ENCODE results near the gene EDEM2.
"Not testable (repeated sequence)": the region's sequence is repeated elsewhere in the genome, so short reads cannot be mapped to it uniquely, and the experiment has no call there.

EDEM2 gene

DNA sequence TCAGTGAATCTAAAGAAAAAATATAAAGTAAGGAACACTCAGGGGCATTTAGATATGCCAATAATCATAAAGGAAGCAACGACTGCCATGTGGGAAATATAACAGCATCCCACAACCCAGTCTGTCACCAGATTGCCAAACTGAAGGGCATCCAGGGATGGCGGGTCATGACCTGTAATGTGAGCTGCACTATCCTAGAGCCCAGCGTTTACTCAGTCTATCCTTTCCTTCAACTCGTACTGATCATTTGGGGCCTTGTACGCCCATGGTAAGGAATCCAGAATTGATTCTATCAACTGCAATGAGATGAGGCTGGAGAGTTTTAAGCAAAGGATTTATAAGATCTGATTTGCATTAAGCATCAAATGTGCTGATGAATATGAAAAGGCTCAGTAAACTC is 59.8 kb downstream of the EDEM2 start:
- no peak for DNase-seq

DNA sequence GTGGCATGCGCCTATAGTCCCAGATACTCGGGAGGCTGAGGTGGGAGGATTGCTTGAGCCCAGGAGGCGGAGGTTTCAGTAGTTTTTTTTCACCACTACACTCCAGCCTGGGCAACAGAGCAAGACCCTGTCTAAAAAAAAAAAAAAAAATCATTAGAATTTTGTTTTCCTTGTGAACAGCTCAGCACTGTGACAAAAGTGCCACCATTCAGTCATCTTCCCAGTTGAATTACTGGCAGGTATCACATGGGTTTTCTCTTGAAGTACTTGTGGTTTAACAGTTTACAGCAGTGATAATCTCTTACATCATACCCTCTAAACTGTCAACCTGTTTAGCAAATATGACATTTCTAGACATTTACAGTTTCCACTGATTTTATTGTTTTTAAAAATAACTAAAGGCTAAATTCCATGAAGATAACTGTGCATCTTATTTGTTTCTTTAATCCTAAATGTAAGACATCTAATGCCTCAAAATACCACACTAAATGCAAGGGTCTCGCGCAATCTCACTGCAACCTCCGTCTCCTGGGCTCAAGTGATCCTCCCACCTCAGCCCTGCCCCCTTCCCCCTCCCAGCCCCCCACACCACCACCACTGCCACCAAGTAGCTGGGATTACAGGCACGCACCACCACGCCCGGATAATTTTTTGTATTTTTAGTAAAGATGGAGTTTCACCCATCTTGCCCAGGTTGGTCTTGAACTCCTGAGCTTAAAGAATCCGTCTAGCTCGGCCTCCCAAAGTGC is 61.5 kb downstream of the EDEM2 start:
- no peak for DNase-seq

DNA sequence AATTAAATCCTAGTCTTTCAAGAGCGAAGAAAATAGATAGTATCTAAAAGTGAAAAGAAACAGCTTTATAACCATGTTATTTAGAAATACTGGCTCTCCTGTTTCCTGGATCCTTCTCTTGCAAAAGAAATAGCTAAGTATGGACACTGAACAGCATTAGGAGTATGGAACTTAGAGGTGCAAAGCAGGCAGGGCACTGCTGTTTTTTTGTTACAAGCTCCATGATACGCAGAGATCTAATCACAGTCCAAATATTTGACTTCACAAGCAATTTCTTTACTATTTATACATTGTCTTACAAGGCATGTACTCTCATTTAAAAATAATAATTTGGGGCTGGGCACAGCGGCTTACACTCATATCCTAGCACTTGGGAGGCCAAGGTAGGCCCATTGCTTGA is 62.1 kb downstream of the EDEM2 start:
- DNase-seq = no peak

DNA sequence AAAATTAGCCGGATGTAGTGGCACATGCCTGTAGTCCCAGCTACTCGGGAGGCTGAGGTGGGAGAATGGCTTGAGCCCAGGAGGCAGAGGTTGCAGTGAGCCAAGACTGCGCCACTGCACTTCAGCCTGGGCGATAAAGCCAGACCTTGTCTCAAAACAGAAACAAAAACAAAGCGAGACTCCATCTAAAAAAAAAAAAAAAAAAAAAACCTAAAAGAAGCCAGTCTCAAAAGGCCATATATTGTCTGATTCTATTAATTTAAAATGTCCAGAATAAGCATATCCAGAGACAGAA is 66.8 kb downstream of the EDEM2 start:
- not testable (repeated sequence) for DNase-seq

DNA sequence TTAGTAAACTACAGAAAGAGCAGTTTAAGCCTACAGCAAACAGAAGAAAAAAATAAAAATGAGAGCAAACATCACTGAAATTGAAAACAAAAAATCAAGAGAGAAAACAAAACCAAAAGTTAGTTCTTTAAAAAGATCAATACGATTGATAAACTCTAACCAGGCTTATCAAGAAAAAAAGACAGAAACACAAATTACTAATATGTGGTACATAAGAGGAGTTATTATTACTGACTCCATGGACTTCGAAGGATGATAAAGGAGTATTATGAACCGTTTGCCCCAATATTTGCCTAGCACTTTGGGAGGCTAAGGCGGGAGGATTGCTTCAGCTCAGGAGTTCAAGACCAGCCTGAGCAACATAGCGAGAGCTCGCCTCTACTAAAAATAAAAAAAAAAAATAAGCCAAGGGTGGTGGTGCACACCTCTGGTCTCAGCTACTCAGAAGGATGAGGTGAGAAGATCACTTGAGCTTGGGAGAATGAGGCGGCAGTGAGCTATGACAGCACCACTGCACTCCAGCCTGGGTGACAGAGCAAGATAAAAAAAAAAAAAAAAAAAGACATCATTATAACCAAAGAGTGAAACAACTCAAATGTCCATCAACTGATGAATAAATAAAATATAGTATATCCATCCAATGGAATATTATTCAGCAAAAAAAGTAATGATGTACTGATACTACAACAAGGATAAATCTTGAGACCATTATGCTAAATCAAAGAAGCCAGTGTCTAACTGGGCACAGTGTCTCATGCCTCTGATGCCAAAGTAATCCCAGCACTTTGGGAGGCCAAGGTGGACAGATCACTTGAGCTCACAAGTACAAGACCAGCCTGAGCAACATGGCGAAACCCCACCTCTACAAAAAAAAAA is 67.4 kb downstream of the EDEM2 start:
- DNase-seq = no peak

DNA sequence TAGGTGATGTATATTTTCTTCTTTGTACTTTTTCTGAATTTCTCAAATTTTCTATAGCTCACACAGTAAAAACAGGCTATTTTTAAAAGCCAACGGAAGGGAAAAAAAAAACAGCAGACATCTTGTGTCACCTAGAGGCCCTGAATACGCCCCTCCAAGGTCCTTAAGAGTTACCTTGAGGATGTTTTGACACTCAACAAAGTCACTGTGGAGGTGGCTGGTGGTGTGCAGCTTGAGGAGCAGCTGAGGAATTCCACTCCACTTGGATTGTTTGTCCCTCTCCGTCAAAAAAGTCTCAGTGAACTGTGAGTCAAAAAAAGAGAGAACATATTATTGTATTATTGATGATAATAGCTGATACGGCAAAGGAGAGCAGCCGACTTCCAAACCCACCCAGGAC is 69.3 kb downstream of the EDEM2 start:
- DNase-seq = no peak

DNA sequence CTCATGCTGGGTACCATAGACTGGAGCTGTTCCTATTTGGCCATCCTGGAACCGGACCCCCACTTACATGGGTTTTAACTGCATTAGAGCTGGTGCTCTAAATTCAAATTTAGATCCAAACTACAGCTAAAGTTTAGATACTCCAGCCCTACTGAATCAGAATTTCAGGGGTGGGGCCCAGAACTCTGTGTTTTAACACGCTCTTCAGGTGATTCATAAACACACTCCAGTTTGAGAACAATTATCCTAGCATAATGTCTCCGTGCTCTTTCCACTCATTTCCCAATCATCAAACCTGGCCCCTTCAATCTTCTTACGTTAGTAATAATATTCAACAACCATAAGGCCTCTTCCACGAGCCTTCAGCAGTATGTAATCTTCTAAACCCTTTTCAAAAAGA is 69.8 kb downstream of the EDEM2 start:
- no peak for DNase-seq

DNA sequence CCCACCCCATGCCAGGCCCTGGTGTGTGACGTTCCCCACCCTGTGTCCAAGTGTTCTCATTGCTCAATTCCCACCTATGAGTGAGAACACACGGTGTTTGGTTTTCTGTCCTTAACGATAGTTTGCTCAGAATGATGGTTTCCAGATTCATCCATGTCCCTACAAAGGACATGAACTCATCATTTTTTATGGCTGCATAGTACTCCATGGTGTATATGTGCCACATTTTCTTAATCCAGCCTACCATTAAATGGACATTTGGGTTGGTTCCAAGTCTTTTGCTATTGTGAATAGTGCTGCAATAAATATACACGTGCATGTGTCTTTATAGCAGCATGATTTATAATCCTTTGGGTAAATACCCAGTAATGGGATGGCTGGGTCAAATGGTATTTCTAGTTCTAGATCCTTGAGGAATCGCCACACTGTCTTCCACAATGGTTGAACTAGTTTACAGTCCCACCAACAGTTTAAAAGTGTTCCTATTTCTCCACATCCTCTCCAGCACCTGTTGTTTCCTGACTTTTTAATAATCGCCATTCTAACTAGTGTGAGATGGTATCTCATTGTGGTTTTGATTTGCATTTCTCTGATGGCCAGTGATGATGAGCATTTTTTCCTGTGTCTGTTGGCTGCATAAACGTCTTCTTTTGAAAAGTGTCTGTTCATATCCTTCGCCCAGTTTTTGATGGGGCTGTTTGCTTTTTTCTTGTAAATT is 75.5 kb downstream of the EDEM2 start:
- DNase-seq = not testable (repeated sequence)

DNA sequence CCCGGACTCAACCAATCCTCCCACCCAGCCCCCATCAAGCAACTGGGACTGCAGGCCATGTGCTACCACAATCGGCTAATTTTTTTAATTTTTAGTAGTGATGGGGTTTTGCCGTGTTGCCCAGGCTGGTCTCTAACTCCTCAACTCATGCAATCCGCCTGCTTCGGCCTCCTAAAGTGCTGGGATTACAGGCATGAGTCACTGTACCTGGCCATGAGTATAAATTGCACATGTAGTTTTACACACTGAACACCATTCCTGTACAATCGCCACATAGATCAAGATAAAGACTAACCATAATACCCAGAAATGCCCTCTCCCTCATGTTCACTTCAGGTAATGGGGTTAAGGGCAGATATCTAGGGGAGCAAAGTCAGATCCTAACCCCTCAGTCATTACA is 80.9 kb downstream of the EDEM2 start:
- DNase-seq = no peak
